ENCODE results near the gene HYOU1. TPM values are rescaled to one million over a fixed set of nuclear protein-coding genes. Genes with fewer than 3 reads are reported as not detected.

HYOU1 gene
- total and polyA plus RNA-seq, 2 of the 8 experiments (the other 6 are each of a cell fraction or from before 2014, with no cell fraction given) = 239 to 295 TPM

DNA sequence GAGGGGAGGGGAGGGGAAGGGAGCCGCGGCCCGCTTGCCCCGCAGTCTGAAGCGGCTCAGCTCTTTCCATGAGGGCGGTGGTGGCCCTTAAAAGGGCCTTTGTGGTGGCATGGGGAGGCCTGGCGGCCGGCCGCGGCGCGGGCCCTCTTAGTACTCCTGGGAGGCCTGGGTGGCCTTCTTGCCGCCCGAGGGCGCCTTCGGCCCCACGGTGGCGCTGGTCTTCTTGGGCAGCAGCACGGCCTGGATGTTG, 37.7 kb upstream of the HYOU1 start:
- POLR2A ChIA-PET (ENCODE audit: partially characterized antibody) = interaction anchor here (0.5 to 8.6 kb wide), 55 partner anchors 10 to 322 kb away, joined by 3 to 141 read pairs (median 5); partner anchors contain the start of genes ABCG4, C2CD2L, CBL and HINFP

More for the DNA sequence above, 37.7 kb upstream of the HYOU1 start:
- no peak for DNase-seq (ENCODE audit: low read depth in 1 of 2, low spot score in 2 of 2)
- Histone ChIP-seq H4K5ac (ENCODE audit: insufficient read length, low read depth, low read length) (peak overlapping the region; percentile 80), H3K27ac (ENCODE audit: low read depth, low read length) (peak overlapping the region; percentile 93), H4K8ac (ENCODE audit: extremely low read depth, insufficient read depth, low read length) (peak overlapping the region; percentile 86), H3K9ac (replicated peaks in 1 of 4; ENCODE audit: extremely low read depth in 1 of 4, low read depth in 3 of 4, low read length in 3 of 4) (peak overlapping the region; percentile 94 to 98 (median 95)), H3K23ac (ENCODE audit: insufficient read length) (no peak overlapping the region), H3K4ac (replicated peaks; ENCODE audit: insufficient read length, low read depth, low read length) (no peak overlapping the region), H2BK15ac (ENCODE audit: low read length) (no peak overlapping the region), H3K4me2 (ENCODE audit: insufficient read depth in 1 of 2, low read depth in 2 of 2, low read length in 2 of 2) (peak overlapping the region; percentile 64 to 96), H2BK12ac (ENCODE audit: low read depth, low read length) (no peak overlapping the region), H2AK5ac (ENCODE audit: low read depth, low read length) (no peak overlapping the region; the same call in 1 of the 2 replicates), H2BK5ac (ENCODE audit: low read depth, low read length) (peak overlapping the region; percentile 91), H3K18ac (ENCODE audit: extremely low read depth, low read length) (peak overlapping the region; percentile 94), H2AFZ (ENCODE audit: low read length) (no peak overlapping the region), H2BK20ac (ENCODE audit: low read length) (no peak overlapping the region), H3K14ac (ENCODE audit: insufficient read length) (no peak overlapping the region), H2BK120ac (replicated peaks; ENCODE audit: low read depth, low read length) (no peak overlapping the region), H3K36me3 (ENCODE audit: control insufficient read depth in 2 of 4, insufficient read depth in 4 of 4, low read length in 3 of 4) (peaks cover 8 to 61% (median 29%) of the 10 kb centered on the region in 4 experiments; a peak in 6 of 8 replicates), H4K91ac (replicated peaks; ENCODE audit: insufficient read length, low read length) (peak overlapping the region; percentile 96), H3K4me3 (ENCODE audit: extremely low read depth in 1 of 4, insufficient read depth in 2 of 4, low read depth in 3 of 4, low read length in 4 of 4) (peak overlapping the region; percentile 85 to 97 (median 92)), H3K56ac (replicated peaks; ENCODE audit: insufficient read length, low read depth, low read length) (peak overlapping the region; percentile 65), H3K4me1 (replicated peaks in 1 of 4; ENCODE audit: control insufficient read depth in 3 of 4, insufficient read depth in 4 of 4, low read length in 3 of 4) (peaks cover 0 to 13% (median 3%) of the 10 kb centered on the region in 4 experiments; a peak in 5 of 7 replicates), H3K79me2 (ENCODE audit: control insufficient read depth in 1 of 2, insufficient read depth in 2 of 2, low read length in 2 of 2) (peaks cover 18 to 32% of the 10 kb centered on the region in 2 experiments), H3K79me1 (ENCODE audit: low read depth, low read length) (peaks cover 8% of the 10 kb centered on the region), H3K27me3 (replicated peaks in 1 of 4; ENCODE audit: control insufficient read depth in 3 of 4, extremely low read depth in 1 of 4, insufficient read depth in 3 of 4, low read length in 3 of 4) (no peaks in the 10 kb centered on the region), H3K23me2 (ENCODE audit: low read depth, low read length) (peaks cover 2% of the 10 kb centered on the region; the same call in 1 of the 2 replicates), H3K9me3 (ENCODE audit: insufficient read depth in 2 of 2, low read depth in 1 of 2, low read length in 1 of 2) (no peaks in the 10 kb centered on the region), H4K20me1 (replicated peaks in 1 of 2; ENCODE audit: control insufficient read depth in 1 of 2, insufficient read depth in 2 of 2, low read length in 2 of 2) (peaks cover 16 to 18% of the 10 kb centered on the region in 2 experiments)
- TF ChIP-seq BACH1 (IDR thresholded peaks at IDR 0.05; ENCODE audit: low read length) = no peak
- TF ChIP-seq, protein P1, sequence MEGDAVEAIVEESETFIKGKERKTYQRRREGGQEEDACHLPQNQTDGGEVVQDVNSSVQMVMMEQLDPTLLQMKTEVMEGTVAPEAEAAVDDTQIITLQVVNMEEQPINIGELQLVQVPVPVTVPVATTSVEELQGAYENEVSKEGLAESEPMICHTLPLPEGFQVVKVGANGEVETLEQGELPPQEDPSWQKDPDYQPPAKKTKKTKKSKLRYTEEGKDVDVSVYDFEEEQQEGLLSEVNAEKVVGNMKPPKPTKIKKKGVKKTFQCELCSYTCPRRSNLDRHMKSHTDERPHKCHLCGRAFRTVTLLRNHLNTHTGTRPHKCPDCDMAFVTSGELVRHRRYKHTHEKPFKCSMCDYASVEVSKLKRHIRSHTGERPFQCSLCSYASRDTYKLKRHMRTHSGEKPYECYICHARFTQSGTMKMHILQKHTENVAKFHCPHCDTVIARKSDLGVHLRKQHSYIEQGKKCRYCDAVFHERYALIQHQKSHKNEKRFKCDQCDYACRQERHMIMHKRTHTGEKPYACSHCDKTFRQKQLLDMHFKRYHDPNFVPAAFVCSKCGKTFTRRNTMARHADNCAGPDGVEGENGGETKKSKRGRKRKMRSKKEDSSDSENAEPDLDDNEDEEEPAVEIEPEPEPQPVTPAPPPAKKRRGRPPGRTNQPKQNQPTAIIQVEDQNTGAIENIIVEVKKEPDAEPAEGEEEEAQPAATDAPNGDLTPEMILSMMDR (IDR thresholded peaks at IDR 0.05; ENCODE audit: control extremely low read depth in 1 of 3, insufficient read depth in 1 of 3, low read depth in 1 of 3, low read length in 3 of 3) = peak; percentile 48 to 62 (median 62)
- no peak for TF ChIP-seq SUZ12 (IDR thresholded peaks at IDR 0.05; ENCODE audit: low read length)
- TF ChIP-seq TCF12 (IDR thresholded peaks at IDR 0.05; ENCODE audit: low read depth, low read length) = no peak
- no peak for TF ChIP-seq RBBP5 (IDR thresholded peaks at IDR 0.05; ENCODE audit: borderline replicate concordance, low read depth, low read length)
- no peak for TF ChIP-seq SRF (IDR thresholded peaks at IDR 0.05; ENCODE audit: low read depth, low read length)
- TF ChIP-seq GABPA (IDR thresholded peaks at IDR 0.05; ENCODE audit: borderline replicate concordance, insufficient read depth, low read length) = no peak
- no peak for TF ChIP-seq JUN (IDR thresholded peaks at IDR 0.05; ENCODE audit: low read depth, low read length)
- peak; percentile 20 to 47; a peak in 3 of 4 replicates for TF ChIP-seq RAD21 (IDR thresholded peaks at IDR 0.05 in 1 of 2, conservative IDR thresholded peaks at IDR 0.05 in 1 of 2; ENCODE audit: low read depth in 2 of 2, low read length in 2 of 2)
- no peak for TF ChIP-seq SIRT6 (IDR thresholded peaks at IDR 0.05; ENCODE audit: low read length)
- 0% methylated on average over 7 of the region's 19 CpGs; no CpG with 5 or more reads in 1 of the 2 experiments for WGBS, 2 experiments (ENCODE audit: extremely low coverage in 1 of 2, insufficient coverage in 1 of 2, insufficient read length in 1 of 2, insufficient replicate concordance in 2 of 2, low coverage in 1 of 2, low lambda C conversion rate in 2 of 2, missing lambda C conversion rate in 1 of 2)
- CTCF ChIA-PET (ENCODE audit: partially characterized antibody) = interaction anchor here (0.6 to 2.0 kb wide), 9 partner anchors 10 to 74 kb away, joined by 3 to 11 read pairs (median 4); partner anchors contain the start of genes NLRX1 and VPS11
- FAIRE-seq = no peak

Measured in H1 (cell line).